Kidney epithelial cell (primary cell): ENCODE data around the gene PLA2G6. TPM values are rescaled to one million over a fixed set of nuclear protein-coding genes. Genes with fewer than 3 reads are reported as not detected.

Experiments used
- DNase-seq: peaks from one replicate; pipeline ENCODE4 v3.0.0-alpha.2; 2010; ENCODE audit warnings: low read depth
- H3K27me3 ChIP-seq: 2 replicates; pipeline ENCODE4 v1.6.0; 2011; ENCODE audit warnings: low read length; ENCODE audit not compliant: control insufficient read depth, insufficient read depth
- H3K36me3 ChIP-seq: 2 replicates; pipeline ENCODE4 v1.5.1; 2011; ENCODE audit warnings: low read length; ENCODE audit not compliant: control insufficient read depth, insufficient read depth
- H3K4me3 ChIP-seq: 2 replicates; pipeline ENCODE4 v1.5.1; 2011; ENCODE audit warnings: low read depth, mild to moderate bottlenecking, control low read depth, low read length
- total RNA-seq: library from RNA; depleted of rRNA; stranded (reverse); fragments of >200 nt; gene quantifications from 2 replicates; pipeline ENCODE4 v1.2.3, GENCODE V29; 2015
- TF ChIP-seq, protein P1 (sequence below): IDR thresholded peaks from 2 replicates; pipeline ENCODE4 v1.5.1; 2011; ENCODE audit warnings: mild to moderate bottlenecking, moderate library complexity, low read length, control low read depth, inconsistent platforms; ENCODE audit not compliant: insufficient read depth, poor library complexity, severe bottlenecking

The PLA2G6 gene
- total RNA-seq, 1 donor from 2014 or later: 15.5 TPM

DNA sequence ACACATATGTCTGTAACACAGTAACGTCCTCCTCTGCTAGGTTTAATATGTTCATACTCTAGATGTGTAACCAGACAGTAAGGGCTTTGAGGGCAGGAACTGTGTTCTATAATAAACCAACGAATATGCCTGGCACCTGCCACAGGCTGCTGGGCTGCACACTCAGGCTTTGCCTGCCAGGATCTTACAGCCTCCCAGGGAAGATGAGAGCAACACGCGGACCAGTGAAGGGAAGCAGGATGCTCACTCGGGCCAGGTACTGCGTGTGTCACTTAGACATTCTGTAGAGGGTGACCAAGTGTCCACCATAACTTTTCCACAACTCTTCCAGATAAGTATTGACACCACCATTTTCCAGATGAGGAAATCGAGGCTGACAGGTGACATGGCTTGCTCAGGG, 49.5 kb downstream of the PLA2G6 start:
- no peak for DNase-seq

DNA sequence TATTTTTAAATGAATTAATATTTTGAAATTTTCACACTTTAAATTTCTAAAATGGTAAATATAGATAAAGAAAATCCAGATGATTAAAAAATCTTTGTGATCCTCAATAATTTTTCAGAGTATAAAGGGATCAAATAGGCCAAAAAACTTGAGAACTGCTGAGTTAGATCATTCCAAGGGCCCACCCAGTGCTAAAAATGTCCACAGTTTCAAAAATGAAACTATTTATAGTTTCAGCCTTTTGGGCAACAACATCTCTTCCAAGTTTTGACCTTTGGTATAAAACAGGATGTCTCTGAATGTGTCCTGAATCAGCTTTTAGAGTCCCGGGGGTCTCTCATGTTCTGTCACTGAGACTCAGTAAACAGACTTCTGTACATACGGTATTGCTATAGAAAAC, 50.2 kb downstream of the PLA2G6 start:
- DNase-seq: no peak

More for the DNA sequence above, 49.5 kb downstream of the PLA2G6 start:
- no peak overlapping the region for H3K4me3 ChIP-seq
- H3K36me3 ChIP-seq: no peaks in the 10 kb centered on the region
- TF ChIP-seq, protein P1, sequence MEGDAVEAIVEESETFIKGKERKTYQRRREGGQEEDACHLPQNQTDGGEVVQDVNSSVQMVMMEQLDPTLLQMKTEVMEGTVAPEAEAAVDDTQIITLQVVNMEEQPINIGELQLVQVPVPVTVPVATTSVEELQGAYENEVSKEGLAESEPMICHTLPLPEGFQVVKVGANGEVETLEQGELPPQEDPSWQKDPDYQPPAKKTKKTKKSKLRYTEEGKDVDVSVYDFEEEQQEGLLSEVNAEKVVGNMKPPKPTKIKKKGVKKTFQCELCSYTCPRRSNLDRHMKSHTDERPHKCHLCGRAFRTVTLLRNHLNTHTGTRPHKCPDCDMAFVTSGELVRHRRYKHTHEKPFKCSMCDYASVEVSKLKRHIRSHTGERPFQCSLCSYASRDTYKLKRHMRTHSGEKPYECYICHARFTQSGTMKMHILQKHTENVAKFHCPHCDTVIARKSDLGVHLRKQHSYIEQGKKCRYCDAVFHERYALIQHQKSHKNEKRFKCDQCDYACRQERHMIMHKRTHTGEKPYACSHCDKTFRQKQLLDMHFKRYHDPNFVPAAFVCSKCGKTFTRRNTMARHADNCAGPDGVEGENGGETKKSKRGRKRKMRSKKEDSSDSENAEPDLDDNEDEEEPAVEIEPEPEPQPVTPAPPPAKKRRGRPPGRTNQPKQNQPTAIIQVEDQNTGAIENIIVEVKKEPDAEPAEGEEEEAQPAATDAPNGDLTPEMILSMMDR: no peak
- no peaks in the 10 kb centered on the region for H3K27me3 ChIP-seq

DNA sequence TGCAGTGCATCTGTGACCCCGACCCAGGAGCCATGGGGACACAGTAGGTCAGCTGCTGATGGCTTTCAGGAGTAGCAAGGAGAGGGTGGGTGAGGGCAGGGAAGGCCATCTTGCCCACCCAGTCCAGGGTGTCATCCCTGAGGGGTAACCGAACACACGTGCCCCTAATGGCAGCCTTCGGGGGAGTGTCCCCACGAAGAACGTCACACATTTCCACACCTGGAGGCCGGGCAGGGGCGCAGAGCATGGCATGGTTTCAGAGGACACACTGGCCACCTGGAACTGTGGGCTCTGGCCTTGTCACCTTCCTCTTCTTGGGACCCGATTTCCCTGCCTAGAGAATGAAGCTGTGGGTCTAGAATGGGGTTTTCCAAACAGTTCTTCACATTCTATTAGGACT, 51.8 kb downstream of the PLA2G6 start:
- H3K4me3 ChIP-seq: no peak overlapping the region
- H3K27me3 ChIP-seq: no peaks in the 10 kb centered on the region
- no peak for DNase-seq
- H3K36me3 ChIP-seq: no peaks in the 10 kb centered on the region
- TF ChIP-seq, protein P1: no peak

More for the DNA sequence above, 50.2 kb downstream of the PLA2G6 start:
- Histone ChIP-seq H3K4me3 (no peak overlapping the region), H3K27me3 (no peaks in the 10 kb centered on the region), H3K36me3 (no peaks in the 10 kb centered on the region)
- TF ChIP-seq, protein P1: no peak

DNA sequence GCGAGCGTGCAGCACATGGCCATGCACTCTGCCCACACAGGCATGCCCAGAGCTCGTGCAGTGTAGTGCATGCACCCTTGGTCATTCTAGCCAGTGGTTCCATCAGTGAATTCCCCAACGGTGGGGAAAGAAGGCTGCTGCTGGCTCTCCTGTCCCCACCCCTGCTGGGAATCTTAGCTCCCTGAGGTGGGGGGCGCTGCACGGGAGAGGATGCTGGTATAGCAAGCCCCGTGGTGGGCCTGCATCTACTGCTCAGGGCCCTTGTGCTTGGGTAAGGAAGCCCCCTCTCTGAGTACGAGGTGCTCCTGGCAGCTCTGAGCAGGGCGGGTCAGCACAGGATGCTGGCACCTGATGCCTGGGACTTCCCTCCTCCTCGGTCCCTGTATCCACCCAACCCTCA, 52.6 kb downstream of the PLA2G6 start:
- no peak for DNase-seq

DNA sequence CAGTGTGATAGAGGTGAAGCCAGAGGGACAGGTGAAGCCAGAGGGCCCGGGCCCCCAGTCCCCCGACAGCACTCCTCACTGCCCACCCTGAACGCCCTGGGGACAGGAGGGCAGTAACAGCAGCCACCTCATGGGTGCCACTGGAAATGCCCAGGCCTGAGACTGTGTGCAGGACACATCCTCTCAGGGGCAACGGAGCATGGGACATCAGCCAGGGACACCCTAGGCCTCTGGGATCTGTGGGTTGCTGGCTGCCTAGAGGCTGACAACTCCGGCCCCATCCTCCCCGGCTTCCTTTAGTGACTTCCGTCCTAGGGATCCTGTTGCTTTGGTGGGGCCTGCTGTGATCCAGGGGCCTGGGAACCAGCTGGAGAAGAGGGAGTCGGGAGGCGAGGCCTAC, 53.8 kb downstream of the PLA2G6 start:
- no peak for DNase-seq

More for the DNA sequence above, 52.6 kb downstream of the PLA2G6 start:
- TF ChIP-seq, protein P1: no peak
- Histone ChIP-seq H3K36me3 (no peaks in the 10 kb centered on the region), H3K4me3 (no peak overlapping the region), H3K27me3 (no peaks in the 10 kb centered on the region)

More for the DNA sequence above, 53.8 kb downstream of the PLA2G6 start:
- Histone ChIP-seq H3K4me3 (no peak overlapping the region), H3K27me3 (no peaks in the 10 kb centered on the region), H3K36me3 (no peaks in the 10 kb centered on the region)
- TF ChIP-seq, protein P1: no peak
